HG03196 (cell line): ENCODE data around the gene RNF151.
"Not testable (repeated sequence)": the region's sequence is repeated elsewhere in the genome, so short reads cannot be mapped to it uniquely, and the experiment has no call there.

Source experiments
- ATAC-seq: cut with Tn5 transposase; IDR thresholded peaks from one replicate; pipeline ENCODE4 v1.9.1; 2021; ENCODE audit not compliant: unreplicated experiment

Gene RNF151

GRCh38 chr16:1958715-1959268 lies 7.9 kb upstream of the RNF151 start:
- ATAC-seq, result no peak

GRCh38 chr16:1959269-1960039 lies 7.2 kb upstream of the RNF151 start, which contains the start of gene NDUFB10:
TSS of gene NDUFB10 (plus strand) at chr16:1959538. CDS start at chr16:1959625, 87 bp downstream.
- peak; percentile 80 for ATAC-seq

GRCh38 chr16:1960665-1961630 lies 5.7 kb upstream of the RNF151 start:
- no peak for ATAC-seq

- ATAC-seq, result no peak
Measured at GRCh38 chr16:1961651-1962067, 5.0 kb upstream of the RNF151 start.

GRCh38 chr16:1962161-1963153 lies 4.2 kb upstream of the RNF151 start:
- not testable (repeated sequence) for ATAC-seq

- ATAC-seq, result no peak
Measured at GRCh38 chr16:1963806-1964505, 2.7 kb upstream of the RNF151 start.

GRCh38 chr16:1964506-1965395 lies 1.9 kb upstream of the RNF151 start, which contains the start of gene RPS2:
TSS of gene RPS2 (minus strand) at chr16:1964826. CDS start at chr16:1964625, 201 bp downstream.
- peak; percentile 74 for ATAC-seq

- no peak for ATAC-seq
Measured at GRCh38 chr16:1965396-1966001, 1.2 kb upstream of the RNF151 start.

- ATAC-seq, result no peak
Measured at GRCh38 chr16:1968146-1968953, 1.7 kb downstream of the RNF151 start.

GRCh38 chr16:1971796-1972489 lies 5.3 kb downstream of the RNF151 start, which contains the start of gene TBL3:
TSS of gene TBL3 (plus strand) at chr16:1972053. CDS start at chr16:1972165, 112 bp downstream.
- peak; percentile 64 for ATAC-seq

- ATAC-seq, result no peak
Measured at GRCh38 chr16:1972490-1972877, 5.8 kb downstream of the RNF151 start.

- ATAC-seq, result no peak
Measured at GRCh38 chr16:1973461-1974156, 7.0 kb downstream of the RNF151 start.

GRCh38 chr16:1974157-1975070 lies 7.8 kb downstream of the RNF151 start:
- ATAC-seq, result no peak

GRCh38 chr16:1975432-1976215 lies 9.0 kb downstream of the RNF151 start:
- ATAC-seq, result no peak
